Sigmoid colon (tissue), 7 donors: ENCODE results near the gene BDNF. TPM values are rescaled to one million over a fixed set of nuclear protein-coding genes. Genes with fewer than 3 reads are reported as not detected.

Experiments used
- DNase-seq: peaks from one replicate; pipeline ENCODE4 v3.0.0-alpha.2; 2019
- H3K27ac ChIP-seq, 4 donors: fragments of 200-600 bp; sonication (generic); one replicate each; pipeline ENCODE4 v1.5.1; 2016 to 2019; ENCODE audit warnings: mild to moderate bottlenecking in 1 of 4
- H3K27me3 ChIP-seq, 3 donors: fragments of 200-600 bp; sonication (generic); one replicate each; pipeline ENCODE4 v1.5.1; 2019; ENCODE audit warnings: mild to moderate bottlenecking in 1 of 3
- H3K36me3 ChIP-seq, 4 donors: fragments of 200-600 bp; sonication (generic); one replicate each; pipeline ENCODE4 v1.5.1; 2016 to 2019
- H3K4me1 ChIP-seq, 4 donors: fragments of 200-600 bp; sonication (generic); one replicate each; pipeline ENCODE4 v1.5.1; 2017 to 2019
- H3K4me3 ChIP-seq, 4 donors: fragments of 200-600 bp; sonication (generic); one replicate each; pipeline ENCODE4 v1.5.1; 2017 to 2019; ENCODE audit warnings: mild to moderate bottlenecking in 2 of 4, moderate library complexity in 1 of 4
- H3K9me3 ChIP-seq, 4 donors: fragments of 200-600 bp in 3 of 4; sonication (generic) in 3 of 4; one replicate each; pipeline versions ENCODE4 v1.5.1 to v1.6.1; 2013 to 2019
- CTCF ChIP-seq, 4 experiments: fragments of 450-650 bp in 3 of 4; fragments of 200-600 bp in 1 of 4; IDR thresholded peaks; one replicate each; pipeline ENCODE4 v1.5.1; 2016 to 2019; ENCODE audit warnings: antibody characterized with exemption in 4 of 4, mild to moderate bottlenecking in 3 of 4, moderate library complexity in 2 of 4
- EP300 ChIP-seq, 4 donors: sonication (generic); formaldehyde crosslinking; IDR thresholded peaks; one replicate each; pipeline ENCODE4 v1.6.1; 2017; ENCODE audit warnings: antibody characterized with exemption in 4 of 4
- POLR2A ChIP-seq, 2 donors: fragments of 450-650 bp; IDR thresholded peaks; one replicate each; pipeline ENCODE4 v1.6.1; 2016; ENCODE audit warnings: antibody characterized with exemption in 2 of 2, mild to moderate bottlenecking in 2 of 2, moderate library complexity in 2 of 2
- POLR2AphosphoS5 ChIP-seq, 4 donors: sonication (generic); formaldehyde crosslinking; IDR thresholded peaks; one replicate each; pipeline ENCODE4 v1.6.1; 2017; ENCODE audit warnings: antibody characterized with exemption in 4 of 4
- WGBS, 2 donors: extraction: QIAGEN DNeasy Blood & Tissue Kit; methylation state at CpG; one replicate each; pipeline ENCODE4 v1.1.7; 2013; 5-methylcytosine and 5-hydroxymethylcytosine counted together
- intact Hi-C: fragments of 100-400 bp; cut with DNase I; formaldehyde crosslinking; loops from one replicate; pipeline ENCODE4 v1.15.1; 2023
- polyA plus RNA-seq, 3 donors: library from polyadenylated mRNA; stranded (reverse); fragments of 200-250 nt; gene quantifications; one replicate each; pipeline ENCODE4 v1.2.3, GENCODE V29; 2013
- total RNA-seq, 4 donors: library from RNA; depleted of rRNA; stranded (reverse); fragments of >200 nt; gene quantifications; one replicate each; pipeline ENCODE4 v1.1.0, GENCODE V29; 2016
- donor health status: healthy with polysubstance abuse.
- donor health status: Bipolar disorder and iron deficiency.
- donor health status: healthy.

Gene BDNF
- total and polyA plus RNA-seq, 7 donors, result 0.10 to 1.1 (median 0.49) TPM; not detected in 2

GRCh38 chr11:27679136-27680015, 20.9 kb downstream of the BDNF start:
- 91 to 95% methylated on average over 5 of the region's 5 CpGs for WGBS, 2 donors
- no peaks in the 10 kb centered on the region for H3K36me3 ChIP-seq
- no peaks in the 10 kb centered on the region for H3K9me3 ChIP-seq
- no peak for DNase-seq
- no peak for TF ChIP-seq CTCF (IDR thresholded peaks at IDR 0.05)
- TF ChIP-seq POLR2AphosphoS5 (IDR thresholded peaks at IDR 0.05), result no peak
- no peak for TF ChIP-seq EP300 (IDR thresholded peaks at IDR 0.05)
- TF ChIP-seq POLR2A (IDR thresholded peaks at IDR 0.05), result no peak
- H3K4me3 ChIP-seq, result no peak overlapping the region
- H3K4me1 ChIP-seq, result no peaks in the 10 kb centered on the region
- no peak overlapping the region for H3K27ac ChIP-seq
- no peaks in the 10 kb centered on the region for H3K27me3 ChIP-seq
- intact Hi-C loops, result no loop called here

DNA sequence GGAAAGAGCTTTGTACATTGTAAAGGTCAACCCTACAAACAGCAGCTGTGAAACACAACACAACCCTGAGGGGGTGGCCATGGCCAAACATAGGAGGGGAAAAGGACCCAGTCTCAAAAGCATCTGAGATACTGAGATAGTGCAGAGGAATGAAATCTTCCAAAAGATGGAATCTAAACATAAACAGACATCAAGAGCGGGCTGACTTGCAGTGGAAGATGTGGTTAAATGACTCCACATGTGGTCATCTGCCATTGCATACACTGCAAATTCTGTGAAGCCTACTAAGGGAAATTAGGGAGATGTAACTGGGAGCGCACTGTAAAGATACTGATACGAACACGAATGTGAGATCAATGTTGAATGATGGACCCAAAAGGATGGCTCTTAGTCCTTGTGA, 22.0 kb downstream of the BDNF start:
- no peak for DNase-seq
- Histone ChIP-seq H3K9me3 (no peaks in the 10 kb centered on the region), H3K27ac (no peak overlapping the region), H3K4me1 (no peaks in the 10 kb centered on the region), H3K36me3 (no peaks in the 10 kb centered on the region), H3K27me3 (no peaks in the 10 kb centered on the region), H3K4me3 (no peak overlapping the region)
- 72 to 84% methylated on average over 4 of the region's 4 CpGs for WGBS, 2 donors
- intact Hi-C loops, result no loop called here
- TF ChIP-seq POLR2A (IDR thresholded peaks at IDR 0.05) (no peak), CTCF (IDR thresholded peaks at IDR 0.05) (no peak)

DNA sequence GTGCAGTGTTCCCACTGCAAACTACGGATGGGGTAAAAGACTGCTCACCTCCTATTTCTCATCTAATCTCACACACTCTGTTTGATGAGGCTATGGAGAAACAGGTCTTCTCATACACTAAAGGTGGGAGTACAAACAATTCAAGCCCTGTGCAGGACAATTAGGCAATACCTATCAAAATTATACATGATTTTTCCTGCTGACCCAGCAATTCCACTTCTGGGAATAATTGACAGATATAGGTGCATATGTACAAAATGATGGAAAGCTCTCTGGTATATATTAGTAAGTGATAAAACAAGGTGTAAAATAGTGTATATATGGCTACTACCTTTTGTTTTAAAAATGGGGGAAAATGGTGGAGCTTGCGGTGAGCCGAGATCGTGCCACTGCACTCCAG, 23.1 kb downstream of the BDNF start:
- Histone ChIP-seq H3K4me1 (no peaks in the 10 kb centered on the region), H3K27me3 (no peaks in the 10 kb centered on the region), H3K27ac (no peak overlapping the region), H3K9me3 (no peaks in the 10 kb centered on the region), H3K4me3 (no peak overlapping the region), H3K36me3 (no peaks in the 10 kb centered on the region)
- intact Hi-C loops, result no loop called here
- 97 to 98% methylated on average over 4 of the region's 4 CpGs for WGBS, 2 donors
- DNase-seq, result no peak
- TF ChIP-seq POLR2AphosphoS5 (IDR thresholded peaks at IDR 0.05) (no peak), CTCF (IDR thresholded peaks at IDR 0.05) (no peak), POLR2A (IDR thresholded peaks at IDR 0.05) (no peak), EP300 (IDR thresholded peaks at IDR 0.05) (no peak)

GRCh38 chr11:27673979-27674663, 26.1 kb downstream of the BDNF start:
- TF ChIP-seq CTCF (IDR thresholded peaks at IDR 0.05) (no peak), EP300 (IDR thresholded peaks at IDR 0.05) (no peak), POLR2A (IDR thresholded peaks at IDR 0.05) (no peak), POLR2AphosphoS5 (IDR thresholded peaks at IDR 0.05) (no peak)
- intact Hi-C loops, result no loop called here
- WGBS, 2 donors, result 90 to 92% methylated on average over 6 of the region's 6 CpGs
- Histone ChIP-seq H3K4me1 (no peaks in the 10 kb centered on the region), H3K27me3 (no peaks in the 10 kb centered on the region), H3K27ac (no peak overlapping the region), H3K4me3 (no peak overlapping the region), H3K36me3 (no peaks in the 10 kb centered on the region), H3K9me3 (no peaks in the 10 kb centered on the region)
- DNase-seq, result no peak
